HepG2 (cell line): ENCODE data around the gene CENPL. TPM values are rescaled to one million over a fixed set of nuclear protein-coding genes. Genes with fewer than 3 reads are reported as not detected.

ENCODE experiments used
- GLI4 ChIP-seq: sonication (generic); formaldehyde crosslinking; IDR thresholded peaks from 2 replicates; pipeline ENCODE4 v1.5.1; 2020; ENCODE audit warnings: missing genetic modification reagents, mild to moderate bottlenecking, moderate library complexity, borderline replicate concordance
- NKX3-1 ChIP-seq: sonication (generic); formaldehyde crosslinking; IDR thresholded peaks from 2 replicates; pipeline ENCODE4 v1.5.0; 2020; ENCODE audit warnings: missing genetic modification reagents
- ZBTB40 ChIP-seq, 2 experiments: fragments of 450-650 bp in 1 of 2; sonication (generic) in 1 of 2; formaldehyde crosslinking in 1 of 2; IDR thresholded peaks; 2 replicates each; pipeline versions ENCODE4 v1.6.1 to v1.8.0; 2016 to 2022; ENCODE audit warnings: antibody characterized with exemption in 1 of 2, mild to moderate bottlenecking in 1 of 2, missing genetic modification reagents in 1 of 2
- ZBTB42 ChIP-seq: sonication (generic); formaldehyde crosslinking; IDR thresholded peaks from 2 replicates; pipeline ENCODE4 v1.5.0; 2020; ENCODE audit warnings: mild to moderate bottlenecking, missing genetic modification reagents
- ZNF446 ChIP-seq: sonication (generic); formaldehyde crosslinking; IDR thresholded peaks from 2 replicates; pipeline ENCODE4 v1.5.0; 2020; ENCODE audit warnings: mild to moderate bottlenecking, missing genetic modification reagents
- ZNF562 ChIP-seq: sonication (generic); formaldehyde crosslinking; IDR thresholded peaks from 2 replicates; pipeline ENCODE4 v1.8.0; 2022; ENCODE audit warnings: missing genetic modification reagents, borderline replicate concordance
- ZNF83 ChIP-seq: sonication (generic); formaldehyde crosslinking; IDR thresholded peaks from 2 replicates; pipeline ENCODE4 v1.4.0; 2020; ENCODE audit warnings: missing genetic modification reagents, mild to moderate bottlenecking, borderline replicate concordance
- polyA plus RNA-seq, 8 experiments: library from polyadenylated mRNA; depleted of rRNA in 3 of 8; stranded (reverse) in 7 of 8; unstranded in 1 of 8; fragments of >200 nt; fragmentation: Illumina TruSeq in 4 of 8; extraction: Trizol in 4 of 8; gene quantifications; 2 replicates each; pipeline versions ENCODE4 v1.2.1 to v1.2.3, GENCODE V29; 2011 to 2016; ENCODE audit warnings: low read depth in 4 of 8, missing spikeins in 1 of 8, mixed read lengths in 1 of 8; ENCODE audit not compliant: insufficient read depth in 1 of 8
- total RNA-seq, 5 experiments: library from RNA; depleted of rRNA; stranded (reverse); fragments of >200 nt; fragmentation: Illumina TruSeq; extraction: Trizol; gene quantifications; 2 replicates each; pipeline ENCODE4 v1.2.3, GENCODE V29; 2016; ENCODE audit warnings: low read depth in 1 of 5
- TF ChIP-seq, protein P1 (sequence below): sonication (generic); formaldehyde crosslinking; IDR thresholded peaks from 2 replicates; pipeline ENCODE4 v1.8.0; 2022; ENCODE audit warnings: missing genetic modification reagents, mild to moderate bottlenecking, inconsistent platforms, borderline replicate concordance

Gene CENPL
- total and polyA plus RNA-seq, 2 of the 13 experiments (the other 11 are each of a cell fraction or from before 2014, with no cell fraction given), result 4.4 to 14.2 TPM

GRCh38 chr1:173824315-173825081, at the start of gene CENPL, which contains the start of gene DARS2 (continued):
- TF ChIP-seq ZBTB40 (IDR thresholded peaks at IDR 0.05) (no peak), ZBTB40 (CRISPR knock-in tag; IDR thresholded peaks at IDR 0.05) (no peak; the same call in 1 of the 2 replicates), ZNF83 (CRISPR knock-in tag) (no peak), GLI4 (no peak), ZNF562 (no peak), ZBTB42 (CRISPR knock-in tag) (no peak), NKX3-1 (CRISPR knock-in tag) (peak; percentile 36; the same call in 1 of the 2 replicates), ZNF446 (CRISPR knock-in tag) (peak; percentile 68; the same call in 1 of the 2 replicates)
- TF ChIP-seq, protein P1, sequence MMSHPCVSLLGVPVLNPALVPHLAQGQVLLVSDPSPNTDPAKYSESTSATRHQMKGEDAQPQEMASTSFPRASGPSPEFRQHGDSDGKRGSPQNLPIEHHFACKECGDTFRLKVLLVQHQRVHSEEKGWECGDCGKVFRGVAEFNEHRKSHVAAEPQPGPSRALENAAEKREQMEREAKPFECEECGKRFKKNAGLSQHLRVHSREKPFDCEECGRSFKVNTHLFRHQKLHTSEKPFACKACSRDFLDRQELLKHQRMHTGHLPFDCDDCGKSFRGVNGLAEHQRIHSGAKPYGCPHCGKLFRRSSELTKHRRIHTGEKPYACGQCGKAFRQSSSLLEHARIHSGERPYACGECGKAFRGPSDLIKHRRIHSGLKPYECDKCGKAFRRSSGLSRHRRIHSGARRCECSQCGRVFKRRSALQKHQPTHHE (CRISPR knock-in tag), result no peak
